Ascending aorta (tissue), 2 donors: Measurements from ENCODE around the gene ACOT9. TPM values are rescaled to one million over a fixed set of nuclear protein-coding genes. Genes with fewer than 3 reads are reported as not detected.

Source experiments
- DNase-seq, 2 donors: peaks; one replicate each; pipeline ENCODE4 v3.0.0-alpha.2; 2019; ENCODE audit warnings: low spot score in 2 of 2
- H3K27ac ChIP-seq, 2 donors: fragments of 200-600 bp; sonication (generic); one replicate each; pipeline ENCODE4 v1.5.1; 2016 to 2017; ENCODE audit warnings: mild to moderate bottlenecking in 1 of 2
- H3K27me3 ChIP-seq: fragments of 200-600 bp; sonication (generic); one replicate; pipeline ENCODE4 v1.5.1; 2017
- H3K36me3 ChIP-seq, 2 donors: fragments of 200-600 bp; sonication (generic); one replicate each; pipeline ENCODE4 v1.5.1; 2016
- H3K4me1 ChIP-seq, 2 donors: fragments of 200-600 bp; sonication (generic); one replicate each; pipeline ENCODE4 v1.5.1; 2016 to 2017; ENCODE audit warnings: mild to moderate bottlenecking in 1 of 2
- H3K4me3 ChIP-seq, 2 donors: fragments of 200-600 bp; sonication (generic); one replicate each; pipeline ENCODE4 v1.5.1; 2016 to 2017; ENCODE audit warnings: mild to moderate bottlenecking in 1 of 2
- H3K9me3 ChIP-seq, 2 donors: fragments of 200-600 bp; sonication (generic); one replicate each; pipeline ENCODE4 v1.5.1; 2016
- CTCF ChIP-seq, 3 experiments: fragments of 200-600 bp in 2 of 3; fragments of 450-650 bp in 1 of 3; sonication (generic) in 2 of 3; IDR thresholded peaks; one replicate each; pipeline ENCODE4 v1.5.1; 2016 to 2019; ENCODE audit warnings: antibody characterized with exemption in 3 of 3, mild to moderate bottlenecking in 1 of 3, moderate library complexity in 1 of 3
- intact Hi-C: fragments of 100-400 bp; cut with DNase I; formaldehyde crosslinking; loops from one replicate; pipeline ENCODE4 v1.15.1; 2023
- total RNA-seq: library from RNA; depleted of rRNA; stranded (reverse); fragments of >200 nt; gene quantifications from one replicate; pipeline ENCODE4 v1.1.0, GENCODE V29; 2016

Gene ACOT9
- total RNA-seq, 1 donor from 2014 or later, result 6.6 TPM

- TF ChIP-seq CTCF (IDR thresholded peaks at IDR 0.05), result no peak
- Histone ChIP-seq H3K27me3 (no peaks in the 10 kb centered on the region), H3K4me1 (no peaks in the 10 kb centered on the region), H3K36me3 (no peaks in the 10 kb centered on the region), H3K4me3 (no peak overlapping the region), H3K27ac (no peak overlapping the region), H3K9me3 (peaks cover 0 to 5% of the 10 kb centered on the region in 2 donors)
- no peak for DNase-seq
- intact Hi-C loops, result no loop called here
Measured at GRCh38 chrX:23764188-23764984, 21.3 kb upstream of the ACOT9 start.

GRCh38 chrX:23759821-23760220, 16.7 kb upstream of the ACOT9 start:
- no peak overlapping the region for H3K4me3 ChIP-seq
- H3K27me3 ChIP-seq, result no peaks in the 10 kb centered on the region
- intact Hi-C loops, result no loop called here
- H3K9me3 ChIP-seq, result peaks cover 0 to 5% of the 10 kb centered on the region in 2 donors
- TF ChIP-seq CTCF (IDR thresholded peaks at IDR 0.05), result no peak
- H3K4me1 ChIP-seq, result no peaks in the 10 kb centered on the region
- no peak for DNase-seq
- no peak overlapping the region for H3K27ac ChIP-seq
- H3K36me3 ChIP-seq, result no peaks in the 10 kb centered on the region

GRCh38 chrX:23756165-23756564, 13.1 kb upstream of the ACOT9 start:
- no peaks in the 10 kb centered on the region for H3K27me3 ChIP-seq
- H3K36me3 ChIP-seq, result no peaks in the 10 kb centered on the region
- peak in 1 of 2 donors; percentile 75 for DNase-seq
- intact Hi-C loops, result no loop called here
- H3K4me3 ChIP-seq, result no peak overlapping the region
- no peaks in the 10 kb centered on the region for H3K9me3 ChIP-seq
- no peak overlapping the region for H3K27ac ChIP-seq
- TF ChIP-seq CTCF (IDR thresholded peaks at IDR 0.05), result peak in 2 of 3 experiments; percentile 26 to 36
- H3K4me1 ChIP-seq, result no peaks in the 10 kb centered on the region

GRCh38 chrX:23754664-23755063, 11.6 kb upstream of the ACOT9 start:
- intact Hi-C loops, result no loop called here
- Histone ChIP-seq H3K27ac (no peak overlapping the region), H3K9me3 (no peaks in the 10 kb centered on the region), H3K27me3 (no peaks in the 10 kb centered on the region), H3K4me1 (no peaks in the 10 kb centered on the region), H3K36me3 (no peaks in the 10 kb centered on the region), H3K4me3 (no peak overlapping the region)
- no peak for DNase-seq
- no peak for TF ChIP-seq CTCF (IDR thresholded peaks at IDR 0.05)

GRCh38 chrX:23752740-23753415, 9.8 kb upstream of the ACOT9 start:
- no peak overlapping the region for H3K4me3 ChIP-seq
- intact Hi-C loops, result no loop called here
- H3K27me3 ChIP-seq, result no peaks in the 10 kb centered on the region
- H3K27ac ChIP-seq, result peak overlapping the region; percentile 62 to 79
- TF ChIP-seq CTCF (IDR thresholded peaks at IDR 0.05), result no peak
- DNase-seq, result no peak
- no peaks in the 10 kb centered on the region for H3K36me3 ChIP-seq
- no peaks in the 10 kb centered on the region for H3K9me3 ChIP-seq
- no peaks in the 10 kb centered on the region for H3K4me1 ChIP-seq
